Spleen (tissue), 11 donors: ENCODE results near the gene SEPTIN1. TPM values are rescaled to one million over a fixed set of nuclear protein-coding genes. Genes with fewer than 3 reads are reported as not detected.
A peak's percentile ranks its signal among the peaks of the same experiment; 100 is the strongest.

Source experiments
- DNase-seq: peaks from one replicate; pipeline ENCODE4 v3.0.0-alpha.2; 2020
- H3K27ac ChIP-seq, 8 donors: fragments of 200-600 bp; sonication (generic) in 7 of 8; 1 replicate in 4 of 8; 2 replicates in 4 of 8; pipeline versions ENCODE4 v1.5.0 to v1.8.0; 2016 to 2021; ENCODE audit warnings: inconsistent platforms in 4 of 8, mild to moderate bottlenecking in 4 of 8, moderate library complexity in 1 of 8
- H3K27me3 ChIP-seq, 7 donors: fragments of 200-600 bp; sonication (generic) in 6 of 7; replicated peaks in 1 of 7; 1 replicate in 4 of 7; 2 replicates in 3 of 7; pipeline versions ENCODE4 v1.5.0 to v1.8.0; 2016 to 2021; ENCODE audit warnings: inconsistent platforms in 3 of 7, mild to moderate bottlenecking in 1 of 7
- H3K36me3 ChIP-seq, 6 donors: fragments of 200-600 bp; sonication (generic) in 5 of 6; 1 replicate in 4 of 6; 2 replicates in 2 of 6; pipeline versions ENCODE4 v1.5.0 to v1.8.0; 2016 to 2021; ENCODE audit warnings: inconsistent platforms in 2 of 6
- H3K4me1 ChIP-seq, 6 donors: fragments of 200-600 bp; sonication (generic) in 5 of 6; 1 replicate in 3 of 6; 2 replicates in 3 of 6; pipeline versions ENCODE4 v1.5.0 to v1.8.0; 2016 to 2021; ENCODE audit warnings: inconsistent platforms in 3 of 6
- H3K4me3 ChIP-seq, 8 donors: fragments of 200-600 bp; sonication (generic) in 7 of 8; 1 replicate in 4 of 8; 2 replicates in 4 of 8; pipeline versions ENCODE4 v1.5.0 to v1.8.0; 2016 to 2021; ENCODE audit warnings: inconsistent platforms in 4 of 8, mild to moderate bottlenecking in 4 of 8, moderate library complexity in 2 of 8
- H3K9me3 ChIP-seq, 8 donors: fragments of 200-600 bp; sonication (generic) in 7 of 8; 1 replicate in 4 of 8; 2 replicates in 4 of 8; pipeline versions ENCODE4 v1.5.0 to v1.8.0; 2016 to 2021; ENCODE audit warnings: inconsistent platforms in 4 of 8
- POLR2A ChIP-seq, 3 donors: fragments of 450-650 bp; IDR thresholded peaks; one replicate each; pipeline ENCODE4 v1.5.1; 2017; ENCODE audit warnings: antibody characterized with exemption in 3 of 3, mild to moderate bottlenecking in 1 of 3
- POLR2AphosphoS5 ChIP-seq, 3 donors: sonication (generic); formaldehyde crosslinking; IDR thresholded peaks; one replicate each; pipeline ENCODE4 v1.5.1; 2017; ENCODE audit warnings: antibody characterized with exemption in 3 of 3
- WGBS, 5 donors: extraction: QIAGEN DNeasy Blood & Tissue Kit in 3 of 5; methylation state at CpG; one replicate each; pipeline versions ENCODE4 v1.1.5 to v1.1.7; 2013 to 2018; 5-methylcytosine and 5-hydroxymethylcytosine counted together
- intact Hi-C: fragments of 100-400 bp; cut with DNase I; formaldehyde crosslinking; loops from one replicate; pipeline ENCODE4 v1.15.0; 2023; ENCODE audit warnings: low total_unique reads
- polyA plus RNA-seq, 3 donors: library from polyadenylated mRNA; stranded (reverse); fragments of 200-250 nt; gene quantifications; one replicate each; pipeline ENCODE4 v1.2.1, GENCODE V29; 2013
- total RNA-seq, 7 donors: library from RNA; depleted of rRNA in 3 of 7; stranded (reverse); fragments of >200 nt in 3 of 7; fragmentation: NEBNext Ultra II Directional in 4 of 7; extraction: Animal tissue kit (Norgen Biotek cat#: 25700) in 4 of 7; gene quantifications; one replicate each; pipeline versions ENCODE4 v1.1.0 to v1.2.1, GENCODE V29; 2016 to 2021
- TF ChIP-seq, protein P1 (sequence below), 11 experiments: fragments of 200-600 bp in 7 of 11; fragments of 450-650 bp in 4 of 11; sonication (generic) in 4 of 11; IDR thresholded peaks in 8 of 11; conservative IDR thresholded peaks in 3 of 11; 1 replicate in 7 of 11; 2 replicates in 4 of 11; pipeline versions ENCODE4 v1.4.0 to v1.8.0; 2016 to 2021; ENCODE audit warnings: antibody characterized with exemption in 11 of 11, inconsistent platforms in 4 of 11, mild to moderate bottlenecking in 1 of 11
- donor health status: healthy with polysubstance abuse.
- donor health status: DM: no; HTN: no; CAD: no; lungs with moderate emphysema.
- donor health status: DM: no; HTN: no; CAD: no.
- donor health status: Bipolar disorder and iron deficiency.
- donor health status: healthy.
- donor health status: DM: no; HTN: no; CAD: no.
- donor health status: DM: yes; HTN: yes; CAD: no.

Gene SEPTIN1
- total and polyA plus RNA-seq, 10 donors: 38.5 to 199 (median 84.2) TPM

DNA sequence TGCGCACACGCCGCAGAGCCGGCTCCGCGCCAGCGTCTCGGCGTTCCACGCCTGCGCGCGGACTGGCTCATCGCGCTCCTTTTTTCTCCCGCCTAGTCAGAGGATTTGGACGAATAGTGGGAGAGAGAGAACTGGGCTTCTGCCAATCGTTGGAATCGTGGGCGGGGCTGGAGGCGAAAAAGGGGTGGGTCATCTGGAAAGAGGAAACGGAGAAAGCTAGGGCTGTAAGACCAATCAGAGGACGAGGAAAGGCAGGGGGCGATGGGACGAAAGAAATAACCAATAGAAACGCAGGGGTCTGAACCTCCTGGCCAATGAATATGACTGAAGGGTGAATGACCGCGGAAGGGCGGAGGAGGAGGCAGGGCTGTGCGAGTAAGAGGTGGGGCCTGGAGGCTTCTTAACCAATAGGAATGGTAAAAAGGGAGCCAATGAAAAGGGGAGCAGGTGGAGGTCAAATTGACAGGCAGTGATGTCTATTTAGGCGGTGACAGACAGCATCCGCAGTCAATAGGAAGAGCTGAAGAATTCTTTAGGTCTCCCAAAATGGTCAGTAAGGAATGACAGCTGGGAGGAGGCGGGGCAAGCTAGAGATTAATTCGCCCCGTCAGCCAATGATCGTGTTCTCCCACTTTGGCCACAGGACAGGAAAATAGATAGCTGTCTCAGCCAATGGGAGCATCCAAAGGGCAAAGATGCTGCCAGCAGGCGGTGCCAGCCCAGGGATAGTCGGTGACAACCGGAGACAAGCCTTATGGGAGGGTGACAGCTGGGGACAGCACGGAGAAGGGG lies 11.7 kb downstream of the SEPTIN1 start, which contains the start of gene TBC1D10B:
Gene TBC1D10B, minus strand, starts transcription at position 39 of the 792 bp plus-strand sequence. CDS start 311 bp downstream, outside the sequence.
- H3K4me3 ChIP-seq: peak within 1 kb of the TSS; percentile 63 to 97 (median 80)
- DNase-seq: peak; percentile 98
- peaks cover 20 to 53% (median 42%) of the 10 kb centered on the region in 6 donors for H3K4me1 ChIP-seq
- intact Hi-C loops: no loop called here
- H3K27ac ChIP-seq: peak within 1 kb of the TSS; percentile 82 to 96 (median 94)
- H3K27me3 ChIP-seq: no peaks in the 10 kb centered on the region
- H3K9me3 ChIP-seq: no peaks in the 10 kb centered on the region
- TF ChIP-seq POLR2A (IDR thresholded peaks at IDR 0.05) (no peak), POLR2AphosphoS5 (IDR thresholded peaks at IDR 0.05) (peak; percentile 95)
- TF ChIP-seq, protein P1, sequence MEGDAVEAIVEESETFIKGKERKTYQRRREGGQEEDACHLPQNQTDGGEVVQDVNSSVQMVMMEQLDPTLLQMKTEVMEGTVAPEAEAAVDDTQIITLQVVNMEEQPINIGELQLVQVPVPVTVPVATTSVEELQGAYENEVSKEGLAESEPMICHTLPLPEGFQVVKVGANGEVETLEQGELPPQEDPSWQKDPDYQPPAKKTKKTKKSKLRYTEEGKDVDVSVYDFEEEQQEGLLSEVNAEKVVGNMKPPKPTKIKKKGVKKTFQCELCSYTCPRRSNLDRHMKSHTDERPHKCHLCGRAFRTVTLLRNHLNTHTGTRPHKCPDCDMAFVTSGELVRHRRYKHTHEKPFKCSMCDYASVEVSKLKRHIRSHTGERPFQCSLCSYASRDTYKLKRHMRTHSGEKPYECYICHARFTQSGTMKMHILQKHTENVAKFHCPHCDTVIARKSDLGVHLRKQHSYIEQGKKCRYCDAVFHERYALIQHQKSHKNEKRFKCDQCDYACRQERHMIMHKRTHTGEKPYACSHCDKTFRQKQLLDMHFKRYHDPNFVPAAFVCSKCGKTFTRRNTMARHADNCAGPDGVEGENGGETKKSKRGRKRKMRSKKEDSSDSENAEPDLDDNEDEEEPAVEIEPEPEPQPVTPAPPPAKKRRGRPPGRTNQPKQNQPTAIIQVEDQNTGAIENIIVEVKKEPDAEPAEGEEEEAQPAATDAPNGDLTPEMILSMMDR (IDR thresholded peaks at IDR 0.05 in 8 of 11, conservative IDR thresholded peaks at IDR 0.05 in 3 of 11): peak in 10 of 11 experiments; percentile 26 to 68 (median 56)
- WGBS, 5 donors: 0 to 1% (median 1%) methylated on average over 33 to 40 of the region's 40 CpGs
- peaks cover 0 to 18% (median 1%) of the 10 kb centered on the region in 6 donors for H3K36me3 ChIP-seq

DNA sequence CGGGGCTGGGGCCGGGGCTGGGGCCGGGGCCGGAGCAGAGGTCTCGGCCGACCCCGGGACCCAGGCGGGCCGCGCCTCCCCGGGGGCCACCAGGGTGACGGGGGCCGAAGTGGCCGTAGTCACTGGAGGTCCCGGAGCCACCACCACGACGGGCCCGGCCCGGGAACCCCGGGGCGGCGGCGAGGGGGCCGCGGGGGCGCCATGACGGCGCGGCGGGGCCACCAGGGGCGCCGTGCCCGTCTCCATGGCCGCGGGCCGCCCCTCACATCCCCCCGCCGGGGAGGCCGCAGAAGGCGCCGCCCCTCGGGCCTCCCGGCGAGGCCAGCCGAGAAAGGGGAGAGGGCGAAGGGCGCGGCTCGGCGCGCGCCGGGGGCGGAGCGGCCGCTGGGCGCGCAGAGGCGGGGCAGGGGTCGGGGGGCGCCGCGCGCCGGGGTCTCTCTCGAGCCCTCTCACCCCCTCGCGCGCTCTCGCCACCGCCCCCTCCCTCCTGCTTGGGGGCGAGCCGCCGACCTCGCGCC lies 12.4 kb downstream of the SEPTIN1 start:
- Histone ChIP-seq H3K27ac (peak overlapping the region; percentile 53 to 96 (median 84)), H3K9me3 (no peaks in the 10 kb centered on the region), H3K4me3 (peak overlapping the region; percentile 63 to 97 (median 80)), H3K36me3 (peaks cover 0 to 25% (median 8%) of the 10 kb centered on the region in 6 donors), H3K4me1 (peaks cover 20 to 60% (median 44%) of the 10 kb centered on the region in 6 donors), H3K27me3 (no peaks in the 10 kb centered on the region)
- DNase-seq: no peak
- WGBS, 5 donors: 0 to 2% (median 1%) methylated on average over 2 to 76 of the region's 76 CpGs
- intact Hi-C loops: no loop called here
- TF ChIP-seq, protein P1 (IDR thresholded peaks at IDR 0.05 in 8 of 11, conservative IDR thresholded peaks at IDR 0.05 in 3 of 11): no peak
- no peak for TF ChIP-seq POLR2A (IDR thresholded peaks at IDR 0.05)
- TF ChIP-seq POLR2AphosphoS5 (IDR thresholded peaks at IDR 0.05): no peak

DNA sequence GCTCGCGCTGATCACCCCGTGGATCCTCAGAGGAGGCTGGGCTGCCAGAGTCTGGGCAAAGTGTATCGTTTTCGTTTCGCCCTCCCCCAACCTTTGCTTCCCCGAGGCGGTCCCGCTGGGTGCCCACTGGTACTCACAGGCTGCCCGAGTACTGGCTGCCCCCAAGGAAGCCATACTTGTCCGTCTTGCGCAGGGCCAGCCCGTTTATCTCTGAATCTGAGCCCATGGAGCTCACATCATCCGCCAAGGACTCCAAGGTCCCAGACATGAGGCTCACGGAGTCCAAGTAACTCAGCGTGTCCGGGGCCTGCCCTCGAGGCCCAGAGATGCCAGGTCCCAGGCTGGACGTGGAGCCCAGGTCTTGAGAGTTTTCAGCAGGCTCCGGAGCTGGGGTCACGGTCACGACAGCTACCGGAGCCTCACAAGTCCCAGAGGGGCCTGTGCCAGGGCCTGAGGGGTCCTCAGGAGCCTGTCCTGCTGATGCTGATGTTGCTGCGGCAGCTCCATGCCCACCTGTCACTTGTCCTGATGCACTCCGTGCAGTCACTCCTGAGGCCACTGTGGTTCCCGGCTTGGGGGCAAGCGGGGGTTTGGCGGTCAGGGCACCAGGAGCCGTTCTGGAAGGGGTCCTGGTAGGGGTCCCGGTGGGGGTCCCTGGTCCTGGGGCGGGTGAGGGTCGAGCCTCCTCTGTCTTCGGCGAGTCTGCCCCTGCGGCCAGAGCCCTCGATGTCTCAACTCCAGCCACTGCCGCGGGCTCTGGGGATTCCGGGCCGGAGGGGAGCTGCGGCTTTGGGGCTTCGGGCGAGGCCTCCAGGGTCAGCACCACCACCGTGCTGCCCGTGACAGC lies 13.0 kb downstream of the SEPTIN1 start:
- no peaks in the 10 kb centered on the region for H3K9me3 ChIP-seq
- peaks cover 20 to 63% (median 44%) of the 10 kb centered on the region in 6 donors for H3K4me1 ChIP-seq
- peak overlapping the region; percentile 53 to 96 (median 84) for H3K27ac ChIP-seq
- H3K36me3 ChIP-seq: peaks cover 0 to 32% (median 15%) of the 10 kb centered on the region in 6 donors
- TF ChIP-seq, protein P1 (IDR thresholded peaks at IDR 0.05 in 8 of 11, conservative IDR thresholded peaks at IDR 0.05 in 3 of 11): no peak
- peak in 1 of 3 donors; percentile 33 for TF ChIP-seq POLR2AphosphoS5 (IDR thresholded peaks at IDR 0.05)
- H3K4me3 ChIP-seq: peak overlapping the region; percentile 63 to 97 (median 80)
- intact Hi-C loops: no loop called here
- 1 to 3% (median 2%) methylated on average over 24 to 45 of the region's 45 CpGs for WGBS, 5 donors
- H3K27me3 ChIP-seq: no peaks in the 10 kb centered on the region
- peak; percentile 91 for DNase-seq
